K562 (cell line): Measurements from ENCODE around the gene EXOC3L1. TPM values are rescaled to one million over a fixed set of nuclear protein-coding genes. Genes with fewer than 3 reads are reported as not detected.

Experiments used
- ATAC-seq: fragments of 200-7000 bp; cut with Tn5 transposase; 3 replicates; pipeline ENCODE4 v1.9.1; 2020; ENCODE audit warnings: moderate library complexity
- BruUV-seq: library from RNA; stranded (reverse); fragments of 400-500 nt; replicated peaks from 2 replicates; lab custom pipeline; 2021; lab: Mats Ljungman, UMichigan
- CTCF ChIA-PET: fragments of 300-600 bp; formaldehyde crosslinking; extraction: SDS; loops from one replicate; lab custom pipeline; 2021; ENCODE audit warnings: low intra/inter-chr PET ratio; lab: Yijun Ruan, JAX
- POLR2A ChIA-PET: fragments of 300-600, 350-650 bp; sonication (Branson Sonifier 250); formaldehyde crosslinking; extraction: SDS; loops from one replicate; lab custom pipeline; 2021; ENCODE audit warnings: antibody characterized with exemption, inconsistent platforms; lab: Yijun Ruan, JAX
- DNase-seq, 4 experiments: peaks; one replicate each; pipeline versions ENCODE4 v3.0.0 to v3.0.0-alpha.2; 2011 to 2018; ENCODE audit warnings: low spot score in 3 of 4, mixed read lengths in 3 of 4; ENCODE audit errors: extremely low read depth in 1 of 4
- FAIRE-seq: peaks from 2 replicates; lab custom pipeline; 2011; peaks lifted over from hg19 to GRCh38; lab: Jason Lieb, UNC
- H2AFZ ChIP-seq: 2 replicates; pipeline ENCODE4 v1.6.0; 2011; ENCODE audit warnings: low read depth, low read length, control low read depth, inconsistent platforms
- H3K27ac ChIP-seq: fragments of 200-600 bp; 3 replicates; pipeline ENCODE4 v1.8.0; 2011; ENCODE audit warnings: low read depth, mild to moderate bottlenecking, control low read depth, inconsistent platforms, low read length, moderate library complexity, mixed read lengths; ENCODE audit errors: extremely low read depth
- H3K27me3 ChIP-seq, 2 experiments: fragments of 300-600 bp in 1 of 2; 2 replicates in 1 of 2; 3 replicates in 1 of 2; pipeline versions ENCODE4 v1.6.0 to v1.8.0; 2011; ENCODE audit warnings: inconsistent platforms in 2 of 2, low read length in 2 of 2, mild to moderate bottlenecking in 1 of 2, mixed read lengths in 1 of 2, moderate library complexity in 1 of 2; ENCODE audit not compliant: control insufficient read depth in 2 of 2, insufficient read depth in 2 of 2
- H3K36me3 ChIP-seq: fragments of 300-600 bp; 3 replicates; pipeline ENCODE4 v1.8.0; 2011; ENCODE audit warnings: mild to moderate bottlenecking, low read length, inconsistent platforms; ENCODE audit not compliant: control insufficient read depth, insufficient read depth
- H3K4me1 ChIP-seq, 2 experiments: fragments of 200-600 bp in 1 of 2; replicated peaks in 1 of 2; 2 replicates in 1 of 2; 3 replicates in 1 of 2; pipeline versions ENCODE4 v1.5.1 to v1.8.0; 2011; ENCODE audit warnings: inconsistent platforms in 2 of 2, low read length in 2 of 2, mild to moderate bottlenecking in 1 of 2, mixed read lengths in 1 of 2, moderate library complexity in 1 of 2; ENCODE audit not compliant: control insufficient read depth in 2 of 2, insufficient read depth in 2 of 2
- H3K4me2 ChIP-seq: 2 replicates; pipeline ENCODE4 v1.6.1; 2011; ENCODE audit warnings: low read length, control low read depth, inconsistent platforms, mixed read lengths; ENCODE audit not compliant: insufficient read depth
- H3K4me3 ChIP-seq: fragments of 200-600 bp; sonication (generic), shearing (Covaris generic); 2 replicates; pipeline ENCODE4 v1.5.1; 2016; ENCODE audit warnings: control low read depth, inconsistent platforms
- H3K79me2 ChIP-seq: fragments of 200-600 bp; 3 replicates; pipeline ENCODE4 v1.8.0; 2011; ENCODE audit warnings: low read length, inconsistent platforms; ENCODE audit not compliant: control insufficient read depth, insufficient read depth
- H3K9ac ChIP-seq, 2 experiments: 2 replicates each; pipeline versions ENCODE4 v1.6.0 to v1.6.1; 2011; ENCODE audit warnings: low read depth in 2 of 2, low read length in 2 of 2, control low read depth in 1 of 2, inconsistent platforms in 1 of 2, mild to moderate bottlenecking in 1 of 2, mixed read lengths in 1 of 2; ENCODE audit not compliant: insufficient read depth in 1 of 2
- H3K9me1 ChIP-seq: one replicate; pipeline ENCODE4 v1.6.0; 2011; ENCODE audit warnings: inconsistent platforms, mild to moderate bottlenecking, low read length, moderate library complexity; ENCODE audit not compliant: control insufficient read depth, insufficient read depth
- H3K9me3 ChIP-seq: replicated peaks from 2 replicates; pipeline ENCODE4 v1.5.1; 2011; ENCODE audit warnings: low read depth, low read length, inconsistent platforms; ENCODE audit not compliant: control insufficient read depth, insufficient read depth
- H4K20me1 ChIP-seq: replicated peaks from 2 replicates; pipeline ENCODE4 v1.6.1; 2011; ENCODE audit warnings: low read length, inconsistent platforms, mixed read lengths; ENCODE audit not compliant: control insufficient read depth, insufficient read depth
- JUN ChIP-seq, 2 experiments: sonication (generic) in 1 of 2; formaldehyde crosslinking in 1 of 2; IDR thresholded peaks; 2 replicates each; pipeline versions ENCODE4 v1.6.1 to v1.8.0; 2012 to 2022; ENCODE audit warnings: borderline replicate concordance in 2 of 2, mild to moderate bottlenecking in 2 of 2, improper control_type of control experiment in 1 of 2, low read depth in 1 of 2, low read length in 1 of 2, missing genetic modification reagents in 1 of 2
- JUNB ChIP-seq: fragments of 450-650 bp; formaldehyde crosslinking; conservative IDR thresholded peaks from 2 replicates; pipeline ENCODE4 v1.4.0; 2020; ENCODE audit warnings: mild to moderate bottlenecking
- KDM2B ChIP-seq: fragments of 250-450 bp; sonication (Bioruptor Pico); IDR thresholded peaks from 2 replicates; pipeline ENCODE4 v1.8.0; 2021; ENCODE audit warnings: mild to moderate bottlenecking, moderate library complexity
- POLR2B ChIP-seq: fragments of 450-650 bp; IDR thresholded peaks from 2 replicates; pipeline ENCODE4 v1.6.1; 2018; ENCODE audit warnings: low read depth; ENCODE audit not compliant: partially characterized antibody
- RBFOX2 ChIP-seq: fragments of 200-400 bp; formaldehyde crosslinking; IDR thresholded peaks from 2 replicates; pipeline ENCODE4 v1.6.1; 2017; ENCODE audit warnings: low read depth, mild to moderate bottlenecking, low read length, moderate library complexity
- WGBS: fragments of 100-300 bp; shearing (Covaris generic); methylation state at CpG from one replicate; pipeline ENCODE4 v1.1.6; 2016; ENCODE audit warnings: low coverage, mixed read lengths; ENCODE audit not compliant: insufficient coverage; ENCODE audit errors: missing lambda C conversion rate; 5-methylcytosine and 5-hydroxymethylcytosine counted together
- in situ Hi-C: fragments of 300-500 bp; cut with MboI; formaldehyde crosslinking; loops from 4 replicates; pipeline ENCODE4 v1.15.0; 2018; ENCODE audit warnings: inconsistent platforms, mixed read lengths
- intact Hi-C: fragments of 100-400 bp; cut with micrococcal nuclease; formaldehyde crosslinking; loops from 2 replicates; pipeline ENCODE4 v1.14.2; 2022
- polyA plus RNA-seq, 8 experiments: library from polyadenylated mRNA; depleted of rRNA in 4 of 8; stranded (reverse) in 5 of 8; unstranded in 3 of 8; fragments of >200 nt; fragmentation: Nextera tagmentation in 2 of 8; fragmentation: Illumina TruSeq in 1 of 8; extraction: Ambion mirVana in 2 of 8; extraction: Trizol in 1 of 8; gene quantifications; 2 replicates each; pipeline versions ENCODE4 v1.2.1 to v1.2.3, GENCODE V29; 2011 to 2014; ENCODE audit warnings: inconsistent platforms in 1 of 8, missing spikeins in 1 of 8
- total RNA-seq, 7 experiments: library from RNA; depleted of rRNA in 6 of 7; stranded (reverse); fragments of >200 nt in 6 of 7; fragmentation: Illumina TruSeq in 2 of 7; extraction: Trizol in 2 of 7; gene quantifications; 2 replicates each; pipeline versions ENCODE4 v1.2.1 to v1.2.3, GENCODE V29; 2011 to 2021; ENCODE audit warnings: low replicate concordance in 1 of 7

The EXOC3L1 gene
- total and polyA plus RNA-seq, 9 of the 15 experiments (the other 6 are each of a cell fraction or from before 2014, with no cell fraction given): 0.08 TPM; not detected in 8

GRCh38 chr16:67202956-67203493 is 13.1 kb upstream of the EXOC3L1 start:
- Histone ChIP-seq H3K4me1 (peaks cover 10 to 55% of the 10 kb centered on the region in 2 experiments; a peak in 4 of 5 replicates), H3K27me3 (no peaks in the 10 kb centered on the region), H3K79me2 (no peaks in the 10 kb centered on the region), H3K4me3 (no peak overlapping the region), H3K9me1 (peaks cover 3% of the 10 kb centered on the region), H3K4me2 (no peak overlapping the region), H2AFZ (no peak overlapping the region), H4K20me1 (no peaks in the 10 kb centered on the region; the same call in 1 of the 2 replicates), H3K27ac (no peak overlapping the region), H3K9ac (no peak overlapping the region), H3K9me3 (no peaks in the 10 kb centered on the region), H3K36me3 (peaks cover 62% of the 10 kb centered on the region; the same call in 2 of the 3 replicates)
- POLR2A ChIA-PET: interaction anchor here (0.6 to 2.2 kb wide), 3 partner anchors 20 to 260 kb away, joined by 3 to 6 read pairs (median 3); partner anchors contain the start of gene MATCAP1
- intact Hi-C loops (no loop called here), in situ Hi-C loops (no loop called here)
- no TSS peak for BruUV-seq
- DNase-seq: peak in 1 of 4 experiments; percentile 23
- ATAC-seq: no peak
- CTCF ChIA-PET: no interaction called here
- no peak for FAIRE-seq
- 95% methylated on average over 17 of the region's 23 CpGs for WGBS
- TF ChIP-seq JUN (IDR thresholded peaks at IDR 0.05; ENCODE audit: borderline replicate concordance, low read depth, low read length): no peak
- TF ChIP-seq JUN (CRISPR knock-in tag; IDR thresholded peaks at IDR 0.05; ENCODE audit: borderline replicate concordance): no peak
- TF ChIP-seq RBFOX2: 0 out of 2 replicates have a peak, but pooled peaks have one; percentile 11
- no peak for TF ChIP-seq POLR2B
- TF ChIP-seq KDM2B (CRISPR knock-in tag): no peak

- no peak overlapping the region for H2AFZ ChIP-seq
- no peaks in the 10 kb centered on the region; the same call in 1 of the 2 replicates for H4K20me1 ChIP-seq
- ATAC-seq: no peak
- FAIRE-seq: no peak
- H3K4me3 ChIP-seq: no peak overlapping the region
- H3K27ac ChIP-seq: no peak overlapping the region
- H3K9me1 ChIP-seq: peaks cover 2% of the 10 kb centered on the region
- WGBS: 92% methylated on average over 12 of the region's 12 CpGs
- intact Hi-C loops (no loop called here), in situ Hi-C loops (no loop called here)
- H3K36me3 ChIP-seq: peaks cover 68% of the 10 kb centered on the region; the same call in 2 of the 3 replicates
- no peak overlapping the region; a peak in 1 of 4 replicates for H3K9ac ChIP-seq
- ChIA-PET POLR2A (interaction anchor here (1.0 to 2.2 kb wide), 2 partner anchors 19 to 21 kb away, joined by 3 to 6 read pairs; partner anchors contain the start of gene MATCAP1), CTCF (no interaction called here)
- DNase-seq: no peak
- H3K4me2 ChIP-seq: no peak overlapping the region
- no peaks in the 10 kb centered on the region for H3K27me3 ChIP-seq
- peaks cover 7 to 51% of the 10 kb centered on the region in 2 experiments; a peak in 4 of 5 replicates for H3K4me1 ChIP-seq
- no peak for TF ChIP-seq JUNB (CRISPR knock-in tag)
- TF ChIP-seq RBFOX2: 0 out of 2 replicates have a peak, but pooled peaks have one; percentile 3
- TF ChIP-seq, all 486 proteins: peak for 1
- Histone ChIP-seq H3K79me2 (no peaks in the 10 kb centered on the region), H3K9me3 (no peaks in the 10 kb centered on the region)
- no TSS peak for BruUV-seq
Measured at GRCh38 chr16:67202426-67202825, 12.5 kb upstream of the EXOC3L1 start.
